Measurements from ENCODE around the gene NISCH. TPM values are rescaled to one million over a fixed set of nuclear protein-coding genes. Genes with fewer than 3 reads are reported as not detected.

Gene NISCH
- total RNA-seq, 2 donors from 2014 or later: 29.2 to 49.6 TPM

DNA sequence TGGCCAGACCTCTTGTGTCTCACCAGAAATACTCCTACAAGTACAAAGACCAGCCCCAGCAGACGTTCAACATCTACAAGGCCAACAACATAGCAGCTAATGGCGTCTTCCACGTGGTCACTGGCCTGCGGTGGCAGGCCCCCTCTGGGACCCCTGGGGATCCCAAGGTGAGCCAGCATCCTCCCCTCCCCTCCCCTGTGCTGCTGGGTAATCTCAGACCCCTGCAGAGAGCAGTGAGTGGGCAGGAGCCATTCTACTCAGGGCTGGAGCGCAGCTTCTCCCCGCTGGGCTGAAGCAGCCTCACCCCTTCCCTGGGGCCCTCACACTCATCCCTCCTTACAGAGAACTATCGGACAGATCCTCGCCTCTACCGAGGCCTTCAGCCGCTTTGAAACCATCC lies 49.6 kb downstream of the NISCH start:
- no peak for TF ChIP-seq CTCF (IDR thresholded peaks at IDR 0.05)
- DNase-seq (ENCODE audit: low spot score): no peak
- no peaks in the 10 kb centered on the region for H3K36me3 ChIP-seq

DNA sequence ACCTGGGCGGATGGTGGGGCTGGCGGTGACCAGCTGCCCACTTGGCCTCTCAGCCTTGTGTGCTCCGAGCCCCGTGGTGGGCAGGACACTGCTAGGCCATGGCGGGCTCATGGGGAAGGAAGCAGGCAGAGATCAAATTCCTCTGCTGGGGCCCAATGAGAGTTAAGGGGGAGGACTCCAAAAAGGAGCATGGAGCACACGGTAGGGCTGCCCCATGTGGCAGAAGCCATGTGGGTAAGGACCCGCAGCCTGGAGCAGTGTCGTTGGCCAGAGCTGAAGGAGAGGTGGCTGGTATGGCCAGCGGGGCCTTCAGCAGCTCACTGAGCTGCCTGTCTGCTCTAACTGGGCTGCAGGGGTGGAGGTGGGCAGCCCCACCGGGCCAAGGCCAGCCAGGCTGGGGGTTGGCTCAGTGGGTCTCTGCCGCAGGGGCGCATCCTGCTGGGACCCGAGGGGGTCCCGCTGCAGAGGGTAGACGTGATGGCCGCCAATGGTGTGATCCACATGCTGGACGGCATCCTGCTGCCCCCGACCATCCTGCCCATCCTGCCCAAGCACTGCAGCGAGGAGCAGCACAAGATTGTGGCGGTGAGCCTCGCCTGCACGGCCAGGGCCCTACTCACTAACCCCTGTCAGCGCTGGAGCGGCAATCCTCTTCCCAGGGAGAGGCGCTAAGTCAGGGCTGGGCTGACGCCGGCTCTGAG lies 51.0 kb downstream of the NISCH start:
- no peaks in the 10 kb centered on the region for H3K9me3 ChIP-seq
- no peaks in the 10 kb centered on the region for H3K27me3 ChIP-seq
- DNase-seq (ENCODE audit: low spot score): no peak
- H3K4me3 ChIP-seq: no peak overlapping the region
- no peaks in the 10 kb centered on the region for H3K4me1 ChIP-seq
- H3K27ac ChIP-seq: no peak overlapping the region
- no peak for TF ChIP-seq CTCF (IDR thresholded peaks at IDR 0.05)
- no peaks in the 10 kb centered on the region for H3K36me3 ChIP-seq

More for the DNA sequence above, 49.6 kb downstream of the NISCH start:
- no peak overlapping the region for H3K4me3 ChIP-seq
- no peaks in the 10 kb centered on the region for H3K9me3 ChIP-seq
- no peaks in the 10 kb centered on the region for H3K4me1 ChIP-seq
- H3K27ac ChIP-seq: no peak overlapping the region
- H3K27me3 ChIP-seq: no peaks in the 10 kb centered on the region

- Histone ChIP-seq H3K9me3 (no peaks in the 10 kb centered on the region), H3K4me1 (no peaks in the 10 kb centered on the region), H3K4me3 (no peak overlapping the region), H3K36me3 (no peaks in the 10 kb centered on the region), H3K27me3 (no peaks in the 10 kb centered on the region), H3K27ac (no peak overlapping the region)
- DNase-seq (ENCODE audit: low spot score): no peak
- no peak for TF ChIP-seq CTCF (IDR thresholded peaks at IDR 0.05)
These were observed 52.0 kb downstream of the NISCH start for GRCh38 chr3:52507359-52507758.

DNA sequence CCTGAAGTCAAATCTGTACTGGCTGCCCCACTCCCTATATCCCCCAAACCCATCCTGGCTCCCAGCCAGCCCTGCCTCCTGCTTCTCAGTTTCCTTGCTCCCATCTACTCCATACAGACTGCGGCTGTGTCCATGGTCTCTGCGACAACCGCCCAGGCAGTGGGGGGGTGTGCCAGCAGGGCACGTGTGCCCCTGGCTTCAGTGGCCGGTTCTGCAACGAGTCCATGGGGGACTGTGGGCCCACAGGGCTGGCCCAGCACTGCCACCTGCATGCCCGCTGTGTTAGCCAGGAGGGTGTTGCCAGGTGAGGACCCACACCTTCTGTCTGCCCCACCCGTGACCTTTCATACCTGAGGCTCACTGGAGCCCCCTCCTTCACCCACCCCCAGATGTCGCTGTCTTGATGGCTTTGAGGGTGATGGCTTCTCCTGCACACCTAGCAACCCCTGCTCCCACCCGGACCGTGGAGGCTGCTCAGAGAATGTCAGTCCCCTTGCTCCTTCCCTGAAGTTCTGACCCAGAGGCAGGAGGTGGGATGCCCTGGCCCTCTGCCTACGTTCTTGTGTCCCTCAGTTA lies 54.4 kb downstream of the NISCH start:
- no peak overlapping the region for H3K4me3 ChIP-seq
- H3K9me3 ChIP-seq: no peaks in the 10 kb centered on the region
- TF ChIP-seq CTCF (IDR thresholded peaks at IDR 0.05): no peak
- DNase-seq (ENCODE audit: low spot score): no peak
- no peaks in the 10 kb centered on the region for H3K36me3 ChIP-seq
- no peaks in the 10 kb centered on the region for H3K4me1 ChIP-seq
- H3K27me3 ChIP-seq: no peaks in the 10 kb centered on the region
- no peak overlapping the region for H3K27ac ChIP-seq

GRCh38 chr3:52511509-52511908 lies 56.1 kb downstream of the NISCH start:
- DNase-seq (ENCODE audit: low spot score): no peak
- Histone ChIP-seq H3K27ac (no peak overlapping the region), H3K36me3 (no peaks in the 10 kb centered on the region), H3K4me1 (no peaks in the 10 kb centered on the region), H3K9me3 (no peaks in the 10 kb centered on the region), H3K27me3 (no peaks in the 10 kb centered on the region), H3K4me3 (no peak overlapping the region)
- no peak for TF ChIP-seq CTCF (IDR thresholded peaks at IDR 0.05)

- Histone ChIP-seq H3K4me1 (no peaks in the 10 kb centered on the region), H3K4me3 (no peak overlapping the region)
- TF ChIP-seq CTCF (IDR thresholded peaks at IDR 0.05): no peak
These were observed 56.7 kb downstream of the NISCH start for GRCh38 chr3:52512105-52512504.

More at GRCh38 chr3:52512105-52512504, 56.7 kb downstream of the NISCH start:
- no peak overlapping the region for H3K27ac ChIP-seq
- DNase-seq (ENCODE audit: low spot score): no peak
- H3K27me3 ChIP-seq: no peaks in the 10 kb centered on the region
- H3K36me3 ChIP-seq: no peaks in the 10 kb centered on the region
- no peaks in the 10 kb centered on the region for H3K9me3 ChIP-seq
